GM18499 (cell line): Measurements from ENCODE around the gene FZD7.

Source experiments
- ATAC-seq: cut with Tn5 transposase; IDR thresholded peaks from one replicate; pipeline ENCODE4 v1.9.1; 2021; ENCODE audit warnings: moderate number of reproducible peaks; ENCODE audit not compliant: insufficient read depth, unreplicated experiment

FZD7 gene

GRCh38 chr2:202035089-202035940 is 1.7 kb downstream of the FZD7 start:
- no peak for ATAC-seq

- no peak for ATAC-seq
Measured at GRCh38 chr2:202035941-202036372, 2.3 kb downstream of the FZD7 start.

- no peak for ATAC-seq
Measured at GRCh38 chr2:202036601-202037037, 3.0 kb downstream of the FZD7 start.

GRCh38 chr2:202037086-202037485 is 3.4 kb downstream of the FZD7 start:
- no peak for ATAC-seq

GRCh38 chr2:202038471-202039277 is 5.0 kb downstream of the FZD7 start:
- ATAC-seq: no peak

- ATAC-seq: no peak
Measured at GRCh38 chr2:202039278-202040078, 5.8 kb downstream of the FZD7 start.

- ATAC-seq: no peak
Measured at GRCh38 chr2:202040079-202040844, 6.6 kb downstream of the FZD7 start.

- no peak for ATAC-seq
Measured at GRCh38 chr2:202042444-202042843, 8.8 kb downstream of the FZD7 start.

GRCh38 chr2:202043475-202043874 is 9.8 kb downstream of the FZD7 start:
- ATAC-seq: no peak

GRCh38 chr2:202044777-202045176 is 11.1 kb downstream of the FZD7 start:
- ATAC-seq: no peak

GRCh38 chr2:202046572-202046971 is 12.9 kb downstream of the FZD7 start:
- no peak for ATAC-seq

GRCh38 chr2:202049092-202049728 is 15.6 kb downstream of the FZD7 start:
- no peak for ATAC-seq

- ATAC-seq: no peak
Measured at GRCh38 chr2:202049840-202050239, 16.2 kb downstream of the FZD7 start.

- no peak for ATAC-seq
Measured at GRCh38 chr2:202050652-202051051, 17.0 kb downstream of the FZD7 start.

GRCh38 chr2:202051499-202052161 is 18.0 kb downstream of the FZD7 start:
- no peak for ATAC-seq

- ATAC-seq: no peak
Measured at GRCh38 chr2:202052235-202052634, 18.6 kb downstream of the FZD7 start.

GRCh38 chr2:202054679-202055078 is 21.0 kb downstream of the FZD7 start:
- no peak for ATAC-seq

- ATAC-seq: no peak
Measured at GRCh38 chr2:202056611-202057010, 23.0 kb downstream of the FZD7 start.

- ATAC-seq: no peak
Measured at GRCh38 chr2:202060218-202060617, 26.6 kb downstream of the FZD7 start.
